ENCODE measurements around the gene ZNF692. TPM values are rescaled to one million over a fixed set of nuclear protein-coding genes. Genes with fewer than 3 reads are reported as not detected.
A peak's percentile ranks its signal among the peaks of the same experiment; 100 is the strongest.

ZNF692 gene
- total and polyA plus RNA-seq, 2 of the 13 experiments (the other 11 are each of a cell fraction or from before 2014, with no cell fraction given) = 27.3 to 45.8 TPM

DNA sequence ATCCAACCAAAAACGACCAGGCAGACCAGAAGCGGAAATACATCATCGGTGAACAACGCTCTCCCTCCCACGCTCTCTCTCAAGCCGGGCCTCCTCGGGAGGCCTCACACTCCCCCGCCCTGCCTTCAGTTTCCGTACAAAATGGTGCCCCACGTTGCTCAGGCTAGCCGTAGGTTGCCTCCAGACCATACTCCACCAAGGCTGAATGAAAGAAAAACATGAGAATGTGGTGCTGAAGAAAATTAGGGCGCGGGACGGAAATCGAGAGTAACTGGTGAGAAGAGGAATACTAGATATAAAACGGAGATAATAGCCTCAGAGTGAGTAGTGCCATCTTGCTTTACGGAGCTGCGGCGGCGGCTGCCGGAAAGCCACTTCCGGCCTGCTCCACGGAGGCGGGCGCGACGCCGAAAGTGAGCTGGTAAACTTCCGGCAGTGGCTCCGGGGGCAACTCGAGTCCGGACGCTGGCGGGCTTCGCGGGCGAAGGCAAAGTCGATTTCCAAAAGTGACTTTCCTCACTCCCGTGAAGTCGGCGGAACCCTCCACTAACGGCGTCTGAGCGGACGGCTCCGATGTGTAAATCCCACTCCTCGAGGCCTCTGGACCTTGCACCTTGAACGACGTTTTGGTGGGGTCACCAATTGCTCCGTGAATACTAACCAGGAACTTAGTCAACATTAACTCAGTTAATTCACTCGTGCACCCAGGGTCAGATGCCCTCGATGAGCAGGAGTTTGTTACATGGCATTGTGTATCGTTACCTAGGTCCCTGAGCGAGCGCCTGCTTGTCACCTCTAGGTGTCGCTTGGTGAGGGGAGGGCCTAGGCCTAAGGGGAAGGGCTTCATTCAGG lies 32.8 kb downstream of the ZNF692 start, which contains the start of gene SH3BP5L (continued):
- TF ChIP-seq ZHX2 (IDR thresholded peaks at IDR 0.05; ENCODE audit: low read depth) = peak; percentile 52; the same call in 1 of the 2 replicates
- TF ChIP-seq ZHX2 (CRISPR knock-in tag; IDR thresholded peaks at IDR 0.05; ENCODE audit: borderline replicate concordance) = no peak
- peak; percentile 54; the same call in 1 of the 2 replicates for TF ChIP-seq FOXC1 (CRISPR knock-in tag; IDR thresholded peaks at IDR 0.05; ENCODE audit: borderline replicate concordance)
- TF ChIP-seq SALL1 (CRISPR knock-in tag; IDR thresholded peaks at IDR 0.05) = peak; percentile 58
- peak; percentile 49; the same call in 1 of the 3 replicates for TF ChIP-seq MXI1 (IDR thresholded peaks at IDR 0.05; ENCODE audit: borderline replicate concordance, low read depth, low read length)
- TF ChIP-seq, protein P1, sequence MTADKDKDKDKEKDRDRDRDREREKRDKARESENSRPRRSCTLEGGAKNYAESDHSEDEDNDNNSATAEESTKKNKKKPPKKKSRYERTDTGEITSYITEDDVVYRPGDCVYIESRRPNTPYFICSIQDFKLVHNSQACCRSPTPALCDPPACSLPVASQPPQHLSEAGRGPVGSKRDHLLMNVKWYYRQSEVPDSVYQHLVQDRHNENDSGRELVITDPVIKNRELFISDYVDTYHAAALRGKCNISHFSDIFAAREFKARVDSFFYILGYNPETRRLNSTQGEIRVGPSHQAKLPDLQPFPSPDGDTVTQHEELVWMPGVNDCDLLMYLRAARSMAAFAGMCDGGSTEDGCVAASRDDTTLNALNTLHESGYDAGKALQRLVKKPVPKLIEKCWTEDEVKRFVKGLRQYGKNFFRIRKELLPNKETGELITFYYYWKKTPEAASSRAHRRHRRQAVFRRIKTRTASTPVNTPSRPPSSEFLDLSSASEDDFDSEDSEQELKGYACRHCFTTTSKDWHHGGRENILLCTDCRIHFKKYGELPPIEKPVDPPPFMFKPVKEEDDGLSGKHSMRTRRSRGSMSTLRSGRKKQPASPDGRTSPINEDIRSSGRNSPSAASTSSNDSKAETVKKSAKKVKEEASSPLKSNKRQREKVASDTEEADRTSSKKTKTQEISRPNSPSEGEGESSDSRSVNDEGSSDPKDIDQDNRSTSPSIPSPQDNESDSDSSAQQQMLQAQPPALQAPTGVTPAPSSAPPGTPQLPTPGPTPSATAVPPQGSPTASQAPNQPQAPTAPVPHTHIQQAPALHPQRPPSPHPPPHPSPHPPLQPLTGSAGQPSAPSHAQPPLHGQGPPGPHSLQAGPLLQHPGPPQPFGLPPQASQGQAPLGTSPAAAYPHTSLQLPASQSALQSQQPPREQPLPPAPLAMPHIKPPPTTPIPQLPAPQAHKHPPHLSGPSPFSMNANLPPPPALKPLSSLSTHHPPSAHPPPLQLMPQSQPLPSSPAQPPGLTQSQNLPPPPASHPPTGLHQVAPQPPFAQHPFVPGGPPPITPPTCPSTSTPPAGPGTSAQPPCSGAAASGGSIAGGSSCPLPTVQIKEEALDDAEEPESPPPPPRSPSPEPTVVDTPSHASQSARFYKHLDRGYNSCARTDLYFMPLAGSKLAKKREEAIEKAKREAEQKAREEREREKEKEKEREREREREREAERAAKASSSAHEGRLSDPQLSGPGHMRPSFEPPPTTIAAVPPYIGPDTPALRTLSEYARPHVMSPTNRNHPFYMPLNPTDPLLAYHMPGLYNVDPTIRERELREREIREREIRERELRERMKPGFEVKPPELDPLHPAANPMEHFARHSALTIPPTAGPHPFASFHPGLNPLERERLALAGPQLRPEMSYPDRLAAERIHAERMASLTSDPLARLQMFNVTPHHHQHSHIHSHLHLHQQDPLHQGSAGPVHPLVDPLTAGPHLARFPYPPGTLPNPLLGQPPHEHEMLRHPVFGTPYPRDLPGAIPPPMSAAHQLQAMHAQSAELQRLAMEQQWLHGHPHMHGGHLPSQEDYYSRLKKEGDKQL (CRISPR knock-in tag; IDR thresholded peaks at IDR 0.05; ENCODE audit: low read depth) = peak; percentile 22; the same call in 1 of the 2 replicates
- no peak for TF ChIP-seq HMGA1 (CRISPR knock-in tag; conservative IDR thresholded peaks at IDR 0.05)
- TF ChIP-seq, protein P2, sequence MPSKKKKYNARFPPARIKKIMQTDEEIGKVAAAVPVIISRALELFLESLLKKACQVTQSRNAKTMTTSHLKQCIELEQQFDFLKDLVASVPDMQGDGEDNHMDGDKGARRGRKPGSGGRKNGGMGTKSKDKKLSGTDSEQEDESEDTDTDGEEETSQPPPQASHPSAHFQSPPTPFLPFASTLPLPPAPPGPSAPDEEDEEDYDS (CRISPR knock-in tag; IDR thresholded peaks at IDR 0.05) = peak; percentile 61; the same call in 1 of the 2 replicates
- peak; percentile 54 for TF ChIP-seq NFYC (CRISPR knock-in tag; IDR thresholded peaks at IDR 0.05)
- TF ChIP-seq MYC (CRISPR knock-in tag; IDR thresholded peaks at IDR 0.05; ENCODE audit: borderline replicate concordance) = no peak; the same call in none of the 2 replicates
- TF ChIP-seq, protein P3, sequence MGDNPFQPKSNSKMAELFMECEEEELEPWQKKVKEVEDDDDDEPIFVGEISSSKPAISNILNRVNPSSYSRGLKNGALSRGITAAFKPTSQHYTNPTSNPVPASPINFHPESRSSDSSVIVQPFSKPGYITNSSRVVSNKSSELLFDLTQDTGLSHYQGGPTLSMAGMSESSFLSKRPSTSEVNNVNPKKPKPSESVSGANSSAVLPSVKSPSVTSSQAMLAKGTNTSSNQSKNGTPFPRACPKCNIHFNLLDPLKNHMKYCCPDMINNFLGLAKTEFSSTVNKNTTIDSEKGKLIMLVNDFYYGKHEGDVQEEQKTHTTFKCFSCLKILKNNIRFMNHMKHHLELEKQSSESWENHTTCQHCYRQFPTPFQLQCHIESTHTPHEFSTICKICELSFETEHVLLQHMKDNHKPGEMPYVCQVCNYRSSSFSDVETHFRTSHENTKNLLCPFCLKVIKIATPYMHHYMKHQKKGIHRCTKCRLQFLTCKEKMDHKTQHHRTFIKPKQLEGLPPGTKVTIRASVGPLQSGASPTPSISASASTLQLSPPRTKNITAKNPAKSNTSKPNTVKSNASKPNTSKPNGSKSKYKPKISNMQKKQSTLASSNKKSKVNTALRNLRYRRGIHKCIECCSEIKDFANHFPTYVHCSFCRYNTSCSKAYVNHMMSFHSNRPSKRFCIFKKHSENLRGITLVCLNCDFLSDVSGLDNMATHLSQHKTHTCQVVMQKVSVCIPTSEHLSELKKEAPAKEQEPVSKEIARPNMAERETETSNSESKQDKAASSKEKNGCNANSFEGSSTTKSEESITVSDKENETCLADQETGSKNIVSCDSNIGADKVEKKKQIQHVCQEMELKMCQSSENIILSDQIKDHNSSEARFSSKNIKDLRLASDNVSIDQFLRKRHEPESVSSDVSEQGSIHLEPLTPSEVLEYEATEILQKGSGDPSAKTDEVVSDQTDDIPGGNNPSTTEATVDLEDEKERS (CRISPR knock-in tag; IDR thresholded peaks at IDR 0.05) = peak; percentile 93
- no peak for TF ChIP-seq HNRNPH1 (optimal IDR thresholded peaks at IDR 0.05; ENCODE audit: low read depth, low read length)
- 0 out of 2 replicates have a peak, but pooled peaks have one; percentile 51 for TF ChIP-seq ZNF329 (CRISPR knock-in tag; IDR thresholded peaks at IDR 0.05; ENCODE audit: low read depth)

All from HepG2 (cell line).